KMS-11 (cell line): ENCODE measurements around the gene SORL1-AS1.

Experiments used
- H2AFZ ChIP-seq: fragments of 200-600 bp; sonication (generic); 2 replicates; pipeline ENCODE4 v1.6.1; 2016; ENCODE audit warnings: antibody characterized with exemption, mixed run types, low read depth
- H3K27ac ChIP-seq: fragments of 200-600 bp; sonication (generic); 2 replicates; pipeline ENCODE4 v1.6.1; 2016; ENCODE audit warnings: mild to moderate bottlenecking, mixed run types
- H3K27me3 ChIP-seq: fragments of 200-600 bp; sonication (generic); 2 replicates; pipeline ENCODE4 v1.6.1; 2017; ENCODE audit warnings: mild to moderate bottlenecking, low read depth, mixed run types, moderate library complexity; ENCODE audit not compliant: insufficient read depth
- H3K36me3 ChIP-seq: fragments of 200-600 bp; sonication (generic); 2 replicates; pipeline ENCODE4 v1.6.1; 2017; ENCODE audit warnings: mild to moderate bottlenecking, mixed run types; ENCODE audit not compliant: insufficient read depth
- H3K4me1 ChIP-seq: fragments of 200-600 bp; sonication (generic); 2 replicates; pipeline ENCODE4 v1.6.1; 2016; ENCODE audit warnings: mild to moderate bottlenecking, low read depth, mixed run types; ENCODE audit not compliant: poor library complexity, severe bottlenecking
- H3K4me2 ChIP-seq: fragments of 200-600 bp; sonication (generic); 2 replicates; pipeline ENCODE4 v1.7.0; 2016; ENCODE audit warnings: mild to moderate bottlenecking, mixed run types
- H3K4me3 ChIP-seq: fragments of 200-600 bp; sonication (generic); IDR thresholded peaks from 2 replicates; pipeline ENCODE4 v1.6.1; 2017; ENCODE audit warnings: low read depth, low read length, mixed read lengths; ENCODE audit not compliant: insufficient read depth
- H3K79me2 ChIP-seq: fragments of 200-600 bp; sonication (generic); 2 replicates; pipeline ENCODE4 v1.6.1; 2016; ENCODE audit warnings: low read depth, mixed run types; ENCODE audit not compliant: insufficient read depth
- H3K9ac ChIP-seq: fragments of 200-600 bp; sonication (generic); 2 replicates; pipeline ENCODE4 v1.6.1; 2016; ENCODE audit warnings: mild to moderate bottlenecking, mixed run types
- H4K20me1 ChIP-seq: fragments of 200-600 bp; sonication (generic); 2 replicates; pipeline ENCODE4 v1.6.1; 2016; ENCODE audit warnings: mild to moderate bottlenecking, mixed run types; ENCODE audit not compliant: insufficient read depth
- TF ChIP-seq, protein P1 (sequence below): fragments of 200-600 bp; sonication (generic); conservative IDR thresholded peaks from 2 replicates; pipeline ENCODE4 v1.6.1; 2017; ENCODE audit warnings: low read depth, mild to moderate bottlenecking, antibody characterized with exemption, low read length, moderate library complexity, mixed read lengths

Gene SORL1-AS1

DNA sequence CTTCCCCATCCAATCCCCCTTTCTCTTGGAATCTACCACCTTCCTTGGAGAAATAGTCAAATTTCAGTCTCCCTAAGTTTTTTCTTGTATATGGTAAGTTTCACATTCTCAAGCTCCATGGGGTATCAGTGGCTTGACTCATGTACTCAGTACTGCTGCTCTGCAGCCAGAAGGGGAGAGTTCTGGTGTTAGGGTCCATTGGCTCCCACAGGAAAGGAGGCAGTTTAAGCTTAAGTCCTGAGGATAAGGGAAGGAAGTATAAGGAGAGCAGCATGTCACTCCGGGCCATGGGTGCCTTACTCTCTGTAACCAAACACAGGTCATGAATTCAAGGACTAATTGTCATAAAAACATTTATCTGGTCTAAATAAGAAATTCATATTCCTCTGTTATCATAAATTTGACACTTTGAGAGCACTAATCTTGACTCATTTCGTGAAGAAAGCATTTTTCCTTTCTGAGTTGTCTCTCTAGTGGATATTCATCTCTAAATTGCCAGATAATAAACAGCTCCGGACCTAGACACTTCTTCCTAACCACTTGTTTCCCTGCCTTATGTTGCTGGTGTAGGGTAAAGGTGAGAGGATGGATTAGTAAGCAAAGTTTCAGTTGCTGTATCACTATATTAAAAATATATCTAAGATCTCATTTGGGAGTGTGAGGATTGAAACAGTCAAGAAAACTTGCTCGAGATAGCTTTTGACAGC, 20.8 kb downstream of the SORL1-AS1 start:
- TF ChIP-seq, protein P1, sequence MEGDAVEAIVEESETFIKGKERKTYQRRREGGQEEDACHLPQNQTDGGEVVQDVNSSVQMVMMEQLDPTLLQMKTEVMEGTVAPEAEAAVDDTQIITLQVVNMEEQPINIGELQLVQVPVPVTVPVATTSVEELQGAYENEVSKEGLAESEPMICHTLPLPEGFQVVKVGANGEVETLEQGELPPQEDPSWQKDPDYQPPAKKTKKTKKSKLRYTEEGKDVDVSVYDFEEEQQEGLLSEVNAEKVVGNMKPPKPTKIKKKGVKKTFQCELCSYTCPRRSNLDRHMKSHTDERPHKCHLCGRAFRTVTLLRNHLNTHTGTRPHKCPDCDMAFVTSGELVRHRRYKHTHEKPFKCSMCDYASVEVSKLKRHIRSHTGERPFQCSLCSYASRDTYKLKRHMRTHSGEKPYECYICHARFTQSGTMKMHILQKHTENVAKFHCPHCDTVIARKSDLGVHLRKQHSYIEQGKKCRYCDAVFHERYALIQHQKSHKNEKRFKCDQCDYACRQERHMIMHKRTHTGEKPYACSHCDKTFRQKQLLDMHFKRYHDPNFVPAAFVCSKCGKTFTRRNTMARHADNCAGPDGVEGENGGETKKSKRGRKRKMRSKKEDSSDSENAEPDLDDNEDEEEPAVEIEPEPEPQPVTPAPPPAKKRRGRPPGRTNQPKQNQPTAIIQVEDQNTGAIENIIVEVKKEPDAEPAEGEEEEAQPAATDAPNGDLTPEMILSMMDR: no peak
- H3K4me2 ChIP-seq: no peak overlapping the region

DNA sequence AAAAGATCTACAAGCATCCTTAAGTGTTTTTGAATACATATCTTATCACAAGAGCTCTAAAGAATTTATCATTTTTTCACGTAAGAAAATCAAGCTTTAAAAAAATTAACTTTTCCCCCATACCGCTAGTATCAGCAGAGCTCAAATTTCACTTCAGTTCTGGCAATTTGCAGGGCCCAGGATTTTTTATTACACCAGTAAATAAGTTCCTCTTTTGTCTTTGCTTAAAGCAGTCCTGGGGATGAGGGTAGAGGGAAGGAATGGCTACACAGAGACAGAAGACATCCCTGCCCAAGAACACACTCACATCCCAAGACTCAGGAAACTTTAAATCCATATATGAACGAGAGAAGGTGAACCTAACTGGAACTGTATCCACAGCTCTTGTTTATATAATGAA, 23.2 kb downstream of the SORL1-AS1 start:
- Histone ChIP-seq H2AFZ (no peak overlapping the region), H3K4me2 (no peak overlapping the region), H3K36me3 (no peaks in the 10 kb centered on the region)

More for the DNA sequence above, 20.8 kb downstream of the SORL1-AS1 start:
- Histone ChIP-seq H2AFZ (no peak overlapping the region), H3K4me1 (no peaks in the 10 kb centered on the region), H3K4me3 (no peak overlapping the region), H4K20me1 (no peaks in the 10 kb centered on the region), H3K36me3 (no peaks in the 10 kb centered on the region), H3K79me2 (no peaks in the 10 kb centered on the region), H3K27ac (no peak overlapping the region), H3K9ac (no peak overlapping the region), H3K27me3 (no peaks in the 10 kb centered on the region)

DNA sequence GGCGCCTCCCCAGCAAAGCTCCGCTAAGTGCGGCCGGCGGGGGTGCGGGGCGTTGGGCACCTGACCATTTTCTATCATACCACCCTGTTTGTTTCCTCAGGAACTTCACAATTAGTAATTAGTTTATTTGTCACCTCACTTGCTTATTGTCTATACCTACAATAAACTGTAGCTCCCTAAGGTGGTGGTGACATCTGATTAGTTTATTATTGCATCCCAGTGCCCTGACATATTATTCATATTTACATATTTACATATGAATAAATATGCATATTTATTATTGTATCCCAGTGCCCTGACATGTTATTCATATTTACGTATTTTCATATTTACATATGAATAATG, 25.4 kb downstream of the SORL1-AS1 start:
- Histone ChIP-seq H3K36me3 (no peaks in the 10 kb centered on the region), H3K9ac (no peak overlapping the region), H3K4me1 (peaks cover 6% of the 10 kb centered on the region), H3K27me3 (no peaks in the 10 kb centered on the region), H3K4me3 (no peak overlapping the region), H3K4me2 (0 out of 2 replicates have a peak overlapping the region, but pooled peaks have one; percentile 9), H3K27ac (no peak overlapping the region), H4K20me1 (no peaks in the 10 kb centered on the region), H3K79me2 (no peaks in the 10 kb centered on the region), H2AFZ (no peak overlapping the region)
- TF ChIP-seq, protein P1: no peak

More for the DNA sequence above, 23.2 kb downstream of the SORL1-AS1 start:
- Histone ChIP-seq H3K4me1 (no peaks in the 10 kb centered on the region), H3K27ac (no peak overlapping the region), H3K79me2 (no peaks in the 10 kb centered on the region), H4K20me1 (no peaks in the 10 kb centered on the region), H3K9ac (no peak overlapping the region), H3K4me3 (no peak overlapping the region), H3K27me3 (no peaks in the 10 kb centered on the region)
- TF ChIP-seq, protein P1: no peak

DNA sequence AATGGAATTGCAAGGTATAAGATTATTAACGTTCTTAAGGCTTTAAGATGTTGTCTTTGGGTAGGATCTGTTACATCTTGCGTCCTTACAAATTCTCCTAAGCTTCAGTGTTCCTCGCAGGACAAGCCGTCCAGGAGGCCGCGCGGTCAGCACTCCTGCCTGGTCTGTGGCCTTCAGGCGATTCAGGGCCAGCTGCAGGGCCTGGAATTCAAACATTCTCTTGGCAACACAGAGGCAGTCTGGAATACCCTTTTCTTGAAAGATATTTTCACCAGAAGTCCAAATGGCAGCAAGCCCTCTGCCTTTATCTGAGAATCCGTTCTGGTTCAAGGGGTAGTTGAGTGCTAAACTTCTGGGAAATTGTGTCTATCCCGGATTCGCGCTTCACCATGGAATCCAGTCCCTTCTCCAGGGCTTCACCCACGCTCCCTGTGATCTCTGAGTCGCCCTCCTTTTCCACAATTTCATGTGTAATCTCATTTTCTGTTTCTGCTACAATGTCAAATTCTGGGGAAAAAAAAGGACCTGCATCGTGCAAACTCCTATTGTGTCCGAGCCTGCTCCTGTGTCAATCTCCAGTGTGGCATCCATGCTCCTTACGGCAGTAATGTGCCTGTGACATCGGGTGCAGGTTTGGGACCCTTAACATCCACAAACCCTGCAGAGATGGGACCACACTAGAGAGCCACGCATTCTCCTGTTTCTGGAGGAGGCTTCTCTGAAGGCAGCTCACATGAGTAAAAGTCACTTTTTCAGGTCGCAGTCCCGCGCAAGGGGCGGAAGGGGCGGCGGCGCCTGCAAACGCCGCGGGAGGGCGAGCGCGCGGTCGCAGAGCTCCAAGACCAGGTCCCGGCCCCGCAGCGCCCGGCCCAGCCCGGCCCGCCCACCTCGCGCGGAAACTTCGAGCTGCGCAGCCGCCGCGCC, 26.0 kb downstream of the SORL1-AS1 start:
- TF ChIP-seq, protein P1: no peak
- Histone ChIP-seq H3K27ac (no peak overlapping the region), H3K4me2 (0 out of 2 replicates have a peak overlapping the region, but pooled peaks have one; percentile 29), H3K9ac (no peak overlapping the region), H3K27me3 (no peaks in the 10 kb centered on the region), H3K4me1 (peaks cover 12% of the 10 kb centered on the region), H2AFZ (peak overlapping the region; percentile 34; the same call in 1 of the 2 replicates), H3K4me3 (no peak overlapping the region), H3K79me2 (no peaks in the 10 kb centered on the region), H3K36me3 (no peaks in the 10 kb centered on the region), H4K20me1 (no peaks in the 10 kb centered on the region)
